Keratinocyte (primary cell): ENCODE results near the gene ENPP4. TPM values are rescaled to one million over a fixed set of nuclear protein-coding genes. Genes with fewer than 3 reads are reported as not detected.

Experiments
- DNase-seq: peaks from one replicate; pipeline ENCODE4 v3.0.0-alpha.2; 2011; ENCODE audit warnings: low read depth, missing footprints, low spot score
- FAIRE-seq: peaks from 2 replicates; lab custom pipeline; 2011; peaks lifted over from hg19 to GRCh38; lab: Jason Lieb, UNC
- H2AFZ ChIP-seq: 2 replicates; pipeline ENCODE4 v1.6.0; 2012; ENCODE audit warnings: low read length, control low read depth, inconsistent platforms; ENCODE audit not compliant: control insufficient read depth
- H3K27ac ChIP-seq: 2 replicates; pipeline ENCODE4 v1.5.1; 2011; ENCODE audit warnings: low read length; ENCODE audit not compliant: control insufficient read depth, insufficient read depth
- H3K27me3 ChIP-seq: 3 replicates; pipeline ENCODE4 v1.6.0; 2011; ENCODE audit warnings: low read length; ENCODE audit not compliant: control insufficient read depth, insufficient read depth; ENCODE audit errors: extremely low read depth
- H3K36me3 ChIP-seq, 2 experiments: 2 replicates in 1 of 2; 3 replicates in 1 of 2; pipeline ENCODE4 v1.5.1; 2011; ENCODE audit warnings: low read length in 2 of 2, mild to moderate bottlenecking in 1 of 2; ENCODE audit not compliant: control insufficient read depth in 2 of 2, insufficient read depth in 2 of 2; ENCODE audit errors: extremely low read depth in 1 of 2
- H3K4me1 ChIP-seq: 3 replicates; pipeline ENCODE4 v1.5.1; 2011; ENCODE audit warnings: low read length; ENCODE audit not compliant: control insufficient read depth, insufficient read depth; ENCODE audit errors: extremely low read depth
- H3K4me2 ChIP-seq: 3 replicates; pipeline ENCODE4 v1.6.0; 2011; ENCODE audit warnings: low read depth, low read length; ENCODE audit not compliant: control insufficient read depth, insufficient read depth; ENCODE audit errors: extremely low read depth
- H3K4me3 ChIP-seq, 3 experiments: fragments of 200-600 bp in 1 of 3; sonication (generic) in 1 of 3; 2 replicates in 2 of 3; 3 replicates in 1 of 3; pipeline ENCODE4 v1.5.1; 2011 to 2016; ENCODE audit warnings: low read length in 3 of 3, mild to moderate bottlenecking in 3 of 3, control low read depth in 2 of 3, inconsistent platforms in 1 of 3, low read depth in 1 of 3, mixed read lengths in 1 of 3, mixed run types in 1 of 3, moderate library complexity in 1 of 3; ENCODE audit not compliant: control insufficient read depth in 2 of 3, insufficient read depth in 2 of 3; ENCODE audit errors: extremely low read depth in 1 of 3
- H3K79me2 ChIP-seq: 2 replicates; pipeline ENCODE4 v1.6.0; 2012; ENCODE audit warnings: low read length; ENCODE audit not compliant: control insufficient read depth, insufficient read depth
- H3K9ac ChIP-seq: 3 replicates; pipeline ENCODE4 v1.6.0; 2011; ENCODE audit warnings: low read length; ENCODE audit not compliant: control insufficient read depth, insufficient read depth; ENCODE audit errors: extremely low read depth
- H3K9me1 ChIP-seq: 3 replicates; pipeline ENCODE4 v1.6.0; 2011; ENCODE audit warnings: low read length; ENCODE audit not compliant: control insufficient read depth, insufficient read depth; ENCODE audit errors: extremely low read depth
- H3K9me3 ChIP-seq: 2 replicates; pipeline ENCODE4 v1.5.1; 2012; ENCODE audit warnings: low read depth, low read length; ENCODE audit not compliant: control insufficient read depth
- H4K20me1 ChIP-seq: 3 replicates; pipeline ENCODE4 v1.6.0; 2011; ENCODE audit warnings: low read length; ENCODE audit not compliant: control insufficient read depth, insufficient read depth; ENCODE audit errors: extremely low read depth
- CTCF ChIP-seq, 3 experiments: IDR thresholded peaks in 1 of 3; conservative IDR thresholded peaks in 1 of 3; optimal IDR thresholded peaks in 1 of 3; 2 replicates in 2 of 3; 3 replicates in 1 of 3; pipeline versions ENCODE3 to v1.5.1; 2011; ENCODE audit warnings: low read length in 3 of 3, mild to moderate bottlenecking in 3 of 3, moderate library complexity in 2 of 3, control low read depth in 1 of 3, inconsistent platforms in 1 of 3; ENCODE audit not compliant: insufficient read depth in 2 of 3; ENCODE audit errors: extremely low read depth in 1 of 3
- EZH2 ChIP-seq: IDR thresholded peaks from one replicate; pipeline ENCODE4 v1.6.1; 2012; ENCODE audit warnings: inconsistent platforms, mild to moderate bottlenecking, low read length, moderate library complexity
- dilution Hi-C: fragments of 300-500 bp; cut with MboI; formaldehyde crosslinking; loops from one replicate; pipeline ENCODE4 v1.7.0; 2020; ENCODE audit warnings: low sequenced_read_pairs; ENCODE audit not compliant: extremely low pct_ligation_motif_present
- polyA plus RNA-seq, 5 experiments: library from polyadenylated mRNA; depleted of rRNA in 3 of 5; stranded (reverse) in 3 of 5; stranded (forward) in 1 of 5; unstranded in 1 of 5; fragments of >200 nt; gene quantifications; 1 replicate in 1 of 5; 2 replicates in 3 of 5; 3 replicates in 1 of 5; pipeline versions ENCODE4 v1.2.1 to v1.2.3, GENCODE V29; 2011 to 2012; ENCODE audit warnings: missing spikeins in 2 of 5, low read depth in 1 of 5, low replicate concordance in 1 of 5

ENPP4 gene
- polyA plus RNA-seq, 1 donor (not counting 4 experiments of a cell fraction or from before 2014, with no cell fraction given), result 0.01 TPM

GRCh38 chr6:46174904-46175303 is 45.1 kb downstream of the ENPP4 start:
- Histone ChIP-seq H4K20me1 (no peaks in the 10 kb centered on the region), H3K4me1 (no peaks in the 10 kb centered on the region), H3K9me1 (no peaks in the 10 kb centered on the region), H3K27ac (no peak overlapping the region), H3K27me3 (peaks cover 15% of the 10 kb centered on the region), H3K9ac (no peak overlapping the region), H3K79me2 (no peaks in the 10 kb centered on the region), H3K4me3 (no peak overlapping the region), H3K9me3 (no peaks in the 10 kb centered on the region), H3K4me2 (no peak overlapping the region), H3K36me3 (no peaks in the 10 kb centered on the region), H2AFZ (no peak overlapping the region)
- FAIRE-seq (no peak), DNase-seq (no peak)
- TF ChIP-seq CTCF (optimal IDR thresholded peaks at IDR 0.05 in 1 of 3, IDR thresholded peaks at IDR 0.05 in 1 of 3, conservative IDR thresholded peaks at IDR 0.05 in 1 of 3; ENCODE audit: extremely low read depth in 1 of 3, insufficient read depth in 2 of 3, low read length in 3 of 3), result no peak
- TF ChIP-seq EZH2, result no peak
- dilution Hi-C loops, result no loop called here

- no peak overlapping the region for H2AFZ ChIP-seq
- H3K9ac ChIP-seq, result no peak overlapping the region
- H3K79me2 ChIP-seq, result no peaks in the 10 kb centered on the region
- no peaks in the 10 kb centered on the region for H3K9me3 ChIP-seq
- peaks cover 13% of the 10 kb centered on the region for H3K27me3 ChIP-seq
- no peak for TF ChIP-seq EZH2
- TF ChIP-seq CTCF (optimal IDR thresholded peaks at IDR 0.05 in 1 of 3, IDR thresholded peaks at IDR 0.05 in 1 of 3, conservative IDR thresholded peaks at IDR 0.05 in 1 of 3; ENCODE audit: extremely low read depth in 1 of 3, insufficient read depth in 2 of 3, low read length in 3 of 3), result no peak
- dilution Hi-C loops, result no loop called here
- no peak for DNase-seq
- H3K4me1 ChIP-seq, result no peaks in the 10 kb centered on the region
- H3K27ac ChIP-seq, result no peak overlapping the region
- H3K4me2 ChIP-seq, result no peak overlapping the region
- H4K20me1 ChIP-seq, result no peaks in the 10 kb centered on the region
- no peaks in the 10 kb centered on the region for H3K9me1 ChIP-seq
- H3K36me3 ChIP-seq, result no peaks in the 10 kb centered on the region
- no peak overlapping the region for H3K4me3 ChIP-seq
- FAIRE-seq, result no peak
Observed at GRCh38 chr6:46175446-46175845, 45.7 kb downstream of the ENPP4 start.
